NCI-H2171 (cell line): ENCODE measurements around the gene RPAP2.
"Not testable (repeated sequence)": the region's sequence is repeated elsewhere in the genome, so short reads cannot be mapped to it uniquely, and the experiment has no call there.

ENCODE experiments used
- DNase-seq: peaks from one replicate; lab custom pipeline; 2025; lab: John Stamatoyannopoulos, UW

Gene RPAP2

GRCh38 chr1:92376345-92376744 lies 77.5 kb downstream of the RPAP2 start:
- no peak for DNase-seq

GRCh38 chr1:92377991-92378390 lies 79.1 kb downstream of the RPAP2 start:
- DNase-seq: not testable (repeated sequence)

- no peak for DNase-seq
Observed at GRCh38 chr1:92380867-92381266, 82.0 kb downstream of the RPAP2 start.

- not testable (repeated sequence) for DNase-seq
Observed at GRCh38 chr1:92393966-92394365, 95.1 kb downstream of the RPAP2 start.

- no peak for DNase-seq
Observed at GRCh38 chr1:92398519-92398918, 99.7 kb downstream of the RPAP2 start.

- no peak for DNase-seq
Observed at GRCh38 chr1:92399076-92399475, 100.2 kb downstream of the RPAP2 start.

GRCh38 chr1:92404661-92405060 lies 105.8 kb downstream of the RPAP2 start:
- DNase-seq: no peak

GRCh38 chr1:92408825-92409224 lies 110.0 kb downstream of the RPAP2 start:
- no peak for DNase-seq

GRCh38 chr1:92409946-92410549 lies 111.2 kb downstream of the RPAP2 start:
- DNase-seq: no peak

GRCh38 chr1:92410706-92411105 lies 111.8 kb downstream of the RPAP2 start:
- DNase-seq: no peak

- no peak for DNase-seq
Observed at GRCh38 chr1:92411511-92411910, 112.7 kb downstream of the RPAP2 start.

GRCh38 chr1:92419642-92420041 lies 120.8 kb downstream of the RPAP2 start:
- no peak for DNase-seq

GRCh38 chr1:92424381-92424780 lies 125.5 kb downstream of the RPAP2 start:
- DNase-seq: no peak

GRCh38 chr1:92425617-92426016 lies 126.8 kb downstream of the RPAP2 start:
- peak; percentile 58 for DNase-seq

- DNase-seq: no peak
Observed at GRCh38 chr1:92430030-92430429, 131.2 kb downstream of the RPAP2 start.

GRCh38 chr1:92434572-92434971 lies 135.7 kb downstream of the RPAP2 start:
- not testable (repeated sequence) for DNase-seq

GRCh38 chr1:92439291-92439690 lies 140.4 kb downstream of the RPAP2 start:
- DNase-seq: no peak

GRCh38 chr1:92441316-92441696 lies 142.4 kb downstream of the RPAP2 start:
- no peak for DNase-seq

GRCh38 chr1:92441697-92442342 lies 143.0 kb downstream of the RPAP2 start:
- DNase-seq: peak; percentile 91

GRCh38 chr1:92442351-92442750 lies 143.5 kb downstream of the RPAP2 start:
- DNase-seq: no peak

- no peak for DNase-seq
Observed at GRCh38 chr1:92443893-92444292, 145.0 kb downstream of the RPAP2 start.

- DNase-seq: no peak
Observed at GRCh38 chr1:92444351-92444750, 145.5 kb downstream of the RPAP2 start.

GRCh38 chr1:92445865-92446264 lies 147.0 kb downstream of the RPAP2 start:
- DNase-seq: no peak

GRCh38 chr1:92446546-92446945 lies 147.7 kb downstream of the RPAP2 start:
- no peak for DNase-seq
